Liver (tissue), 9 donors: ENCODE measurements around the gene FBN3. TPM values are rescaled to one million over a fixed set of nuclear protein-coding genes. Genes with fewer than 3 reads are reported as not detected.

Source experiments
- DNase-seq: peaks from one replicate; pipeline ENCODE4 v3.0.0-alpha.2; 2017; ENCODE audit warnings: low spot score
- H3K27ac ChIP-seq, 2 donors: one replicate each; pipeline ENCODE4 v1.7.0; 2013; ENCODE audit warnings: inconsistent platforms in 2 of 2, low read length in 2 of 2, control low read depth in 1 of 2, low read depth in 1 of 2, mild to moderate bottlenecking in 1 of 2
- H3K27me3 ChIP-seq, 4 donors: one replicate each; pipeline versions ENCODE4 v1.6.1 to v1.7.0; 2013; ENCODE audit warnings: low read length in 3 of 4, inconsistent platforms in 1 of 4, mild to moderate bottlenecking in 1 of 4, moderate library complexity in 1 of 4; ENCODE audit not compliant: control insufficient read depth in 4 of 4, insufficient read depth in 4 of 4
- H3K36me3 ChIP-seq, 4 donors: one replicate each; pipeline versions ENCODE4 v1.6.1 to v1.7.0; 2013; ENCODE audit warnings: low read length in 3 of 4, mild to moderate bottlenecking in 3 of 4, low read depth in 1 of 4, moderate library complexity in 1 of 4; ENCODE audit not compliant: control insufficient read depth in 4 of 4, insufficient read depth in 3 of 4
- H3K4me1 ChIP-seq, 4 donors: one replicate each; pipeline versions ENCODE4 v1.6.1 to v1.7.0; 2013; ENCODE audit warnings: low read length in 3 of 4, mild to moderate bottlenecking in 3 of 4, moderate library complexity in 1 of 4; ENCODE audit not compliant: control insufficient read depth in 4 of 4, insufficient read depth in 4 of 4
- H3K4me3 ChIP-seq, 3 donors: one replicate each; pipeline versions ENCODE4 v1.6.1 to v1.7.0; 2013; ENCODE audit warnings: low read length in 3 of 3, control low read depth in 1 of 3, low read depth in 1 of 3, mild to moderate bottlenecking in 1 of 3
- H3K9ac ChIP-seq, 2 donors: one replicate each; pipeline ENCODE4 v1.7.0; 2013; ENCODE audit warnings: low read length in 2 of 2, mild to moderate bottlenecking in 2 of 2, moderate library complexity in 2 of 2, control low read depth in 1 of 2, low read depth in 1 of 2
- H3K9me3 ChIP-seq, 4 donors: one replicate each; pipeline versions ENCODE4 v1.6.1 to v1.7.0; 2013; ENCODE audit warnings: low read length in 3 of 4; ENCODE audit not compliant: control insufficient read depth in 4 of 4
- ATF3 ChIP-seq: IDR thresholded peaks from 2 replicates; pipeline ENCODE4 v1.6.1; 2016; ENCODE audit warnings: antibody characterized with exemption
- EGR1 ChIP-seq, 2 donors: IDR thresholded peaks; 2 replicates each; pipeline ENCODE4 v1.6.1; 2016 to 2018; ENCODE audit warnings: antibody characterized with exemption in 2 of 2, low read depth in 2 of 2
- FOXA1 ChIP-seq: IDR thresholded peaks from 2 replicates; pipeline ENCODE4 v1.6.1; 2016; ENCODE audit warnings: antibody characterized with exemption
- FOXA2 ChIP-seq: IDR thresholded peaks from 2 replicates; pipeline ENCODE4 v1.6.1; 2016; ENCODE audit warnings: antibody characterized with exemption
- GABPA ChIP-seq, 2 donors: IDR thresholded peaks in 1 of 2; conservative IDR thresholded peaks in 1 of 2; 2 replicates each; pipeline ENCODE4 v1.6.1; 2016; ENCODE audit warnings: antibody characterized with exemption in 2 of 2, mild to moderate bottlenecking in 1 of 2, moderate library complexity in 1 of 2
- HNF4A ChIP-seq, 2 donors: conservative IDR thresholded peaks; 2 replicates each; pipeline ENCODE4 v1.6.1; 2016; ENCODE audit warnings: antibody characterized with exemption in 2 of 2, mild to moderate bottlenecking in 2 of 2
- HNF4G ChIP-seq: IDR thresholded peaks from 2 replicates; pipeline ENCODE4 v1.6.1; 2016; ENCODE audit warnings: antibody characterized with exemption
- JUND ChIP-seq, 2 donors: IDR thresholded peaks; 2 replicates each; pipeline ENCODE4 v1.6.1; 2016; ENCODE audit warnings: antibody characterized with exemption in 2 of 2
- MAX ChIP-seq: IDR thresholded peaks from 2 replicates; pipeline ENCODE4 v1.6.1; 2016; ENCODE audit warnings: antibody characterized with exemption
- NR2F2 ChIP-seq: IDR thresholded peaks from 2 replicates; pipeline ENCODE4 v1.6.1; 2016; ENCODE audit warnings: antibody characterized with exemption
- RAD21 ChIP-seq, 2 donors: IDR thresholded peaks; 2 replicates each; pipeline ENCODE4 v1.6.1; 2016; ENCODE audit warnings: antibody characterized with exemption in 2 of 2, mild to moderate bottlenecking in 2 of 2
- RXRA ChIP-seq, 2 donors: IDR thresholded peaks; 2 replicates each; pipeline ENCODE4 v1.6.1; 2017 to 2018; ENCODE audit warnings: antibody characterized with exemption in 2 of 2, mild to moderate bottlenecking in 1 of 2
- SP1 ChIP-seq: IDR thresholded peaks from 2 replicates; pipeline ENCODE4 v1.6.1; 2018; ENCODE audit warnings: antibody characterized with exemption, mild to moderate bottlenecking
- TAF1 ChIP-seq: conservative IDR thresholded peaks from 2 replicates; pipeline ENCODE4 v1.6.1; 2016; ENCODE audit warnings: antibody characterized with exemption, mild to moderate bottlenecking
- YY1 ChIP-seq: IDR thresholded peaks from 2 replicates; pipeline ENCODE4 v1.6.1; 2016; ENCODE audit warnings: antibody characterized with exemption, mild to moderate bottlenecking
- ZBTB33 ChIP-seq: IDR thresholded peaks from 2 replicates; pipeline ENCODE4 v1.6.1; 2016; ENCODE audit warnings: antibody characterized with exemption
- WGBS: extraction: QIAGEN DNeasy Blood & Tissue Kit; methylation state at CpG from one replicate; pipeline ENCODE4 v1.1.7; 2013; 5-methylcytosine and 5-hydroxymethylcytosine counted together
- polyA plus RNA-seq, 2 donors: library from polyadenylated mRNA; stranded (reverse) in 1 of 2; unstranded in 1 of 2; fragments of 200-250 nt in 1 of 2; fragments of >200 nt in 1 of 2; fragmentation: Nextera tagmentation in 1 of 2; extraction: Ambion mirVana in 1 of 2; gene quantifications; one replicate each; pipeline versions ENCODE4 v1.2.1 to v1.2.3, GENCODE V29; 2013 to 2015
- total RNA-seq, 2 donors: library from RNA; depleted of rRNA; stranded (reverse); fragments of >200 nt; gene quantifications; one replicate each; pipeline ENCODE4 v1.2.3, GENCODE V29; 2014
- TF ChIP-seq, protein P1 (sequence below): IDR thresholded peaks from 2 replicates; pipeline ENCODE4 v1.6.1; 2016; ENCODE audit warnings: antibody characterized with exemption, mild to moderate bottlenecking
- TF ChIP-seq, protein P2 (sequence below): fragments of 150-350 bp; IDR thresholded peaks from 2 replicates; pipeline ENCODE4 v1.5.1; 2017; ENCODE audit warnings: improper control_type of control experiment, low read depth, low read length; ENCODE audit not compliant: missing input control
- donor health status: healthy.
- donor health status: healthy.
- donor health status: healthy.
- donor health status: healthy.
- donor health status: healthy.

FBN3 gene
- total and polyA plus RNA-seq, 4 donors: under 0.01 to 0.61 (median 0.08) TPM; not detected in 1

GRCh38 chr19:8046569-8047165 is 102.7 kb downstream of the FBN3 start:
- peaks cover 2 to 6% (median 5%) of the 10 kb centered on the region in 4 donors for H3K4me1 ChIP-seq
- no peak for DNase-seq
- no peak overlapping the region for H3K4me3 ChIP-seq
- H3K36me3 ChIP-seq: no peaks in the 10 kb centered on the region
- 81% methylated on average over 3 of the region's 3 CpGs for WGBS
- H3K9ac ChIP-seq: no peak overlapping the region
- no peaks in the 10 kb centered on the region for H3K27me3 ChIP-seq
- H3K27ac ChIP-seq: no peak overlapping the region
- no peaks in the 10 kb centered on the region for H3K9me3 ChIP-seq
- TF ChIP-seq HNF4A (conservative IDR thresholded peaks at IDR 0.05) (no peak), RXRA (IDR thresholded peaks at IDR 0.05) (no peak), EGR1 (IDR thresholded peaks at IDR 0.05; ENCODE audit: low read depth in 2 of 2) (no peak), FOXA1 (no peak), NR2F2 (no peak), FOXA2 (no peak), HNF4G (no peak), JUND (IDR thresholded peaks at IDR 0.05) (no peak), GABPA (IDR thresholded peaks at IDR 0.05 in 1 of 2, conservative IDR thresholded peaks at IDR 0.05 in 1 of 2) (no peak), TAF1 (no peak), RAD21 (IDR thresholded peaks at IDR 0.05) (no peak), SP1 (no peak), MAX (no peak), ATF3 (no peak)
- TF ChIP-seq, protein P1, sequence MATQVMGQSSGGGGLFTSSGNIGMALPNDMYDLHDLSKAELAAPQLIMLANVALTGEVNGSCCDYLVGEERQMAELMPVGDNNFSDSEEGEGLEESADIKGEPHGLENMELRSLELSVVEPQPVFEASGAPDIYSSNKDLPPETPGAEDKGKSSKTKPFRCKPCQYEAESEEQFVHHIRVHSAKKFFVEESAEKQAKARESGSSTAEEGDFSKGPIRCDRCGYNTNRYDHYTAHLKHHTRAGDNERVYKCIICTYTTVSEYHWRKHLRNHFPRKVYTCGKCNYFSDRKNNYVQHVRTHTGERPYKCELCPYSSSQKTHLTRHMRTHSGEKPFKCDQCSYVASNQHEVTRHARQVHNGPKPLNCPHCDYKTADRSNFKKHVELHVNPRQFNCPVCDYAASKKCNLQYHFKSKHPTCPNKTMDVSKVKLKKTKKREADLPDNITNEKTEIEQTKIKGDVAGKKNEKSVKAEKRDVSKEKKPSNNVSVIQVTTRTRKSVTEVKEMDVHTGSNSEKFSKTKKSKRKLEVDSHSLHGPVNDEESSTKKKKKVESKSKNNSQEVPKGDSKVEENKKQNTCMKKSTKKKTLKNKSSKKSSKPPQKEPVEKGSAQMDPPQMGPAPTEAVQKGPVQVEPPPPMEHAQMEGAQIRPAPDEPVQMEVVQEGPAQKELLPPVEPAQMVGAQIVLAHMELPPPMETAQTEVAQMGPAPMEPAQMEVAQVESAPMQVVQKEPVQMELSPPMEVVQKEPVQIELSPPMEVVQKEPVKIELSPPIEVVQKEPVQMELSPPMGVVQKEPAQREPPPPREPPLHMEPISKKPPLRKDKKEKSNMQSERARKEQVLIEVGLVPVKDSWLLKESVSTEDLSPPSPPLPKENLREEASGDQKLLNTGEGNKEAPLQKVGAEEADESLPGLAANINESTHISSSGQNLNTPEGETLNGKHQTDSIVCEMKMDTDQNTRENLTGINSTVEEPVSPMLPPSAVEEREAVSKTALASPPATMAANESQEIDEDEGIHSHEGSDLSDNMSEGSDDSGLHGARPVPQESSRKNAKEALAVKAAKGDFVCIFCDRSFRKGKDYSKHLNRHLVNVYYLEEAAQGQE: no peak
- TF ChIP-seq, protein P2, sequence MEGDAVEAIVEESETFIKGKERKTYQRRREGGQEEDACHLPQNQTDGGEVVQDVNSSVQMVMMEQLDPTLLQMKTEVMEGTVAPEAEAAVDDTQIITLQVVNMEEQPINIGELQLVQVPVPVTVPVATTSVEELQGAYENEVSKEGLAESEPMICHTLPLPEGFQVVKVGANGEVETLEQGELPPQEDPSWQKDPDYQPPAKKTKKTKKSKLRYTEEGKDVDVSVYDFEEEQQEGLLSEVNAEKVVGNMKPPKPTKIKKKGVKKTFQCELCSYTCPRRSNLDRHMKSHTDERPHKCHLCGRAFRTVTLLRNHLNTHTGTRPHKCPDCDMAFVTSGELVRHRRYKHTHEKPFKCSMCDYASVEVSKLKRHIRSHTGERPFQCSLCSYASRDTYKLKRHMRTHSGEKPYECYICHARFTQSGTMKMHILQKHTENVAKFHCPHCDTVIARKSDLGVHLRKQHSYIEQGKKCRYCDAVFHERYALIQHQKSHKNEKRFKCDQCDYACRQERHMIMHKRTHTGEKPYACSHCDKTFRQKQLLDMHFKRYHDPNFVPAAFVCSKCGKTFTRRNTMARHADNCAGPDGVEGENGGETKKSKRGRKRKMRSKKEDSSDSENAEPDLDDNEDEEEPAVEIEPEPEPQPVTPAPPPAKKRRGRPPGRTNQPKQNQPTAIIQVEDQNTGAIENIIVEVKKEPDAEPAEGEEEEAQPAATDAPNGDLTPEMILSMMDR: no peak

DNA sequence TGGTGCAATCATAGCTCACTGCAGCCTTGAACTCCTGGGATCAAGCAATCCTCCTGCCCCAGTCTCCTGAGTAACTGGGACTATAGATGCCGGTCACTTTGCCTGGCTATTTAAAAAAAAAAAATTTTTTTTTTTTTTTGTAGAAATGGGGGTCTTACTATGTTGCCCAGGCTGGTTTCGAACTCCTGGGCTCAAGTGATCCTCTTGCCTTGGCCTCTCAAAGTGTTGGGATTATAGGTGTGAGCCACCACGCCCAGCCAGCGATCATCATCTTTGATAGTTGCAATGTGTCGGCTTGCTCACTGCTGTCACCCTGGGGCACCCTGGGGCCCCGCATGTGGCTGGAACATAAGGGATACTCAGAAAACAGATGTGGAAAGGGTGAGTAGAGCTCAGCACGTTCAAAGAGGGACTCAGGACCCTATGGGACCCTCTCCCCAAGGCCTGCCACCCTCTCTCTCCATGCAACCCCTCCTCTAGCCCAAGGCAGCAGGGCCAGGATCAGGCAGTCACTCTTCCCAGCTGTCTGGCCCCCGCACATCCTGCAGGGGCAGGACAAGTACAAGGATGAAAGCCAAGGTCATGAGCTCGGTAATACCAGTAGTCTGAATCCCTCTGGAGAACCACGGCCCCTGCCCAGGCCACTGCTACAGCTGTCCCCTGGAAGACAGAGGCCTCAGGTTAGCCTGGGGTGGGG is 103.4 kb downstream of the FBN3 start:
- no peaks in the 10 kb centered on the region for H3K27me3 ChIP-seq
- no peak overlapping the region for H3K27ac ChIP-seq
- peaks cover 2 to 6% (median 5%) of the 10 kb centered on the region in 4 donors for H3K4me1 ChIP-seq
- H3K36me3 ChIP-seq: no peaks in the 10 kb centered on the region
- WGBS: 83% methylated on average over 10 of the region's 10 CpGs
- no peaks in the 10 kb centered on the region for H3K9me3 ChIP-seq
- no peak overlapping the region for H3K4me3 ChIP-seq
- DNase-seq: no peak
- H3K9ac ChIP-seq: no peak overlapping the region
- TF ChIP-seq HNF4A (conservative IDR thresholded peaks at IDR 0.05) (no peak), MAX (no peak), GABPA (IDR thresholded peaks at IDR 0.05 in 1 of 2, conservative IDR thresholded peaks at IDR 0.05 in 1 of 2) (no peak), SP1 (no peak), YY1 (no peak), ZBTB33 (no peak), NR2F2 (no peak), RXRA (IDR thresholded peaks at IDR 0.05) (no peak), HNF4G (no peak)
- TF ChIP-seq, protein P1: no peak
